GM12878 (cell line): ENCODE results near the gene GAK. TPM values are rescaled to one million over a fixed set of nuclear protein-coding genes. Genes with fewer than 3 reads are reported as not detected.

Experiments used
- ATAC-seq: fragments of 200-7000 bp; cut with Tn5 transposase; 3 replicates; pipeline ENCODE4 v1.9.1; 2020; ENCODE audit warnings: mild to moderate bottlenecking, moderate library complexity
- BruUV-seq: library from RNA; stranded (reverse); fragments of 400-500 nt; replicated peaks from 2 replicates; lab custom pipeline; 2021; lab: Mats Ljungman, UMichigan
- CTCF ChIA-PET: fragments of 300-600 bp; sonication (Branson Sonifier 250); formaldehyde crosslinking; extraction: SDS; loops from one replicate; lab custom pipeline; 2021; ENCODE audit warnings: inconsistent platforms; lab: Yijun Ruan, JAX
- POLR2A ChIA-PET: fragments of 350-600 bp; formaldehyde crosslinking; extraction: SDS; loops from one replicate; lab custom pipeline; 2021; ENCODE audit warnings: inconsistent platforms; lab: Charles Lee
- RAD21 ChIA-PET: fragments of 300-600 bp; sonication (Branson Sonifier 250); formaldehyde crosslinking; loops from one replicate; lab custom pipeline; 2023; ENCODE audit warnings: antibody characterized with exemption; ENCODE audit not compliant: unreplicated experiment; lab: Charles Lee
- SMC1A ChIA-PET: fragments of 300-600 bp; sonication (Branson Sonifier 250); formaldehyde crosslinking; loops from one replicate; lab custom pipeline; 2023; ENCODE audit not compliant: unreplicated experiment, uncharacterized antibody; lab: Charles Lee
- DNase-seq: peaks from one replicate; pipeline ENCODE4 v3.0.0-alpha.2; 2011; ENCODE audit warnings: low read depth, low spot score
- FAIRE-seq: peaks from 3 replicates; lab custom pipeline; 2011; peaks lifted over from hg19 to GRCh38; lab: Jason Lieb, UNC
- H2AFZ ChIP-seq: 2 replicates; pipeline ENCODE4 v1.6.0; 2011; ENCODE audit warnings: low read depth, low read length, control low read depth; ENCODE audit not compliant: control insufficient read depth
- H3K27ac ChIP-seq: 2 replicates; pipeline ENCODE4 v1.5.1; 2011; ENCODE audit warnings: control low read depth; ENCODE audit not compliant: control insufficient read depth, insufficient read depth
- H3K27me3 ChIP-seq, 2 experiments: replicated peaks in 1 of 2; 2 replicates each; pipeline versions ENCODE4 v1.6.0 to v1.6.1; 2011; ENCODE audit warnings: low read length in 1 of 2; ENCODE audit not compliant: control insufficient read depth in 2 of 2, insufficient read depth in 2 of 2
- H3K36me3 ChIP-seq, 2 experiments: 2 replicates each; pipeline ENCODE4 v1.5.1; 2011; ENCODE audit warnings: low read length in 1 of 2; ENCODE audit not compliant: control insufficient read depth in 2 of 2, insufficient read depth in 2 of 2
- H3K4me1 ChIP-seq: 2 replicates; pipeline ENCODE4 v1.6.1; 2011; ENCODE audit warnings: mild to moderate bottlenecking, low read length, moderate library complexity, mixed read lengths; ENCODE audit not compliant: control insufficient read depth, insufficient read depth
- H3K4me2 ChIP-seq: 2 replicates; pipeline ENCODE4 v1.6.0; 2011; ENCODE audit warnings: control low read depth; ENCODE audit not compliant: control insufficient read depth, insufficient read depth
- H3K4me3 ChIP-seq: fragments of 200-600 bp; sonication (generic); 2 replicates; pipeline ENCODE4 v1.5.1; 2016
- H3K79me2 ChIP-seq: 2 replicates; pipeline ENCODE4 v1.6.0; 2011; ENCODE audit warnings: low read length; ENCODE audit not compliant: control insufficient read depth, insufficient read depth
- H3K9ac ChIP-seq: 2 replicates; pipeline ENCODE4 v1.8.0; 2011; ENCODE audit warnings: low read length, control low read depth, mixed read lengths; ENCODE audit not compliant: control insufficient read depth, insufficient read depth
- H3K9me3 ChIP-seq: replicated peaks from 3 replicates; pipeline ENCODE4 v1.5.1; 2011; ENCODE audit warnings: mild to moderate bottlenecking, low read length; ENCODE audit not compliant: control insufficient read depth, insufficient read depth
- H4K20me1 ChIP-seq: 2 replicates; pipeline ENCODE4 v1.6.0; 2011; ENCODE audit not compliant: control insufficient read depth, insufficient read depth
- PBX3 ChIP-seq: IDR thresholded peaks from 2 replicates; pipeline ENCODE4 v1.6.1; 2011; ENCODE audit warnings: mild to moderate bottlenecking, low read depth, low read length, moderate library complexity; ENCODE audit not compliant: insufficient replicate concordance
- POLR2A ChIP-seq: IDR thresholded peaks from 2 replicates; pipeline ENCODE4 v1.6.1; 2011; ENCODE audit warnings: low read depth, mild to moderate bottlenecking, low read length
- SREBF2 ChIP-seq: IDR thresholded peaks from 2 replicates; pipeline ENCODE4 v1.6.1; 2012; ENCODE audit warnings: mild to moderate bottlenecking, low read length
- TCF3 ChIP-seq: IDR thresholded peaks from 2 replicates; pipeline ENCODE4 v1.6.1; 2012; ENCODE audit warnings: low read depth, mild to moderate bottlenecking, low read length, borderline replicate concordance; ENCODE audit not compliant: insufficient read depth
- ZBTB40 ChIP-seq: fragments of 450-650 bp; IDR thresholded peaks from 2 replicates; pipeline ENCODE4 v1.6.1; 2016; ENCODE audit warnings: mild to moderate bottlenecking, moderate library complexity, borderline replicate concordance
- WGBS: methylation state at CpG from one replicate; pipeline ENCODE4 v1.1.6; 2016; ENCODE audit warnings: low lambda C conversion rate; ENCODE audit not compliant: insufficient replicate concordance, insufficient coverage; ENCODE audit errors: missing lambda C conversion rate; 5-methylcytosine and 5-hydroxymethylcytosine counted together
- in situ Hi-C: fragments of 300-500 bp; cut with MboI; formaldehyde crosslinking; loops from 9 replicates; pipeline ENCODE4 v1.14.3; 2018; ENCODE audit warnings: mixed read lengths
- intact Hi-C: fragments of 100-400 bp; cut with micrococcal nuclease; formaldehyde crosslinking; loops from one replicate; pipeline ENCODE4 v1.14.2; 2022; ENCODE audit not compliant: unreplicated experiment
- polyA plus RNA-seq, 11 experiments: library from polyadenylated mRNA; depleted of rRNA in 4 of 11; unstranded in 6 of 11; stranded (reverse) in 5 of 11; fragments of >200 nt; fragmentation: Nextera tagmentation in 4 of 11; fragmentation: Illumina TruSeq in 1 of 11; extraction: Ambion mirVana in 4 of 11; extraction: Trizol in 1 of 11; gene quantifications; 1 replicate in 1 of 11; 2 replicates in 10 of 11; pipeline versions ENCODE4 v1.2.1 to v1.2.3, GENCODE V29; 2011 to 2016; ENCODE audit warnings: inconsistent platforms in 2 of 11, missing spikeins in 2 of 11, low read depth in 1 of 11
- total RNA-seq, 4 experiments: library from RNA; depleted of rRNA in 3 of 4; stranded (reverse); fragments of >200 nt in 3 of 4; fragmentation: Illumina TruSeq in 1 of 4; extraction: Trizol in 1 of 4; gene quantifications; 2 replicates each; pipeline versions ENCODE4 v1.2.1 to v1.2.3, GENCODE V29; 2013 to 2021

GAK gene
- total and polyA plus RNA-seq, 10 of the 15 experiments (the other 5 are each of a cell fraction or from before 2014, with no cell fraction given), result 0.82 to 127 (median 53.8) TPM

- TF ChIP-seq ZBTB40 (no peak), SREBF2 (no peak), PBX3 (no peak)
Observed at GRCh38 chr4:907691-908425, 24.3 kb downstream of the GAK start (continued).

GRCh38 chr4:907103-907400, 25.1 kb downstream of the GAK start:
- H3K27ac ChIP-seq, result no peak overlapping the region
- no peak for DNase-seq
- no peak overlapping the region for H3K4me2 ChIP-seq
- no peak for ATAC-seq
- ChIA-PET CTCF (no interaction called here), POLR2A (no interaction called here), RAD21 (no interaction called here), SMC1A (interaction anchor here (0.6 kb wide), 1 partner anchor 17 kb away, joined by 4 read pairs; no protein-coding TSS in a partner anchor)
- H3K4me1 ChIP-seq, result no peaks in the 10 kb centered on the region
- intact Hi-C loops (no loop called here), in situ Hi-C loops (no loop called here)
- H3K27me3 ChIP-seq, result no peaks in the 10 kb centered on the region
- no peak overlapping the region for H2AFZ ChIP-seq
- H3K9me3 ChIP-seq, result no peaks in the 10 kb centered on the region; the same call in 2 of the 3 replicates
- no peak overlapping the region for H3K4me3 ChIP-seq
- FAIRE-seq, result no peak
- H3K9ac ChIP-seq, result no peak overlapping the region
- no peaks in the 10 kb centered on the region; the same call in 1 of the 2 replicates for H3K79me2 ChIP-seq
- BruUV-seq, result no TSS peak
- WGBS, result 100% methylated on average over 7 of the region's 7 CpGs
- TF ChIP-seq POLR2A, result peak; percentile 42; the same call in 1 of the 2 replicates
- no peak for TF ChIP-seq TCF3
- peaks cover 9 to 48% of the 10 kb centered on the region in 2 experiments for H3K36me3 ChIP-seq
- H4K20me1 ChIP-seq, result no peaks in the 10 kb centered on the region
